Stimulated activated CD8-positive, alpha-beta memory T cell treated with anti-CD3 and anti-CD28 coated beads, Interleukin-4, amount 100 ng/mL, for 4 hours (primary cell): Measurements from ENCODE around the gene NOL6.
"Not testable (repeated sequence)": the region's sequence is repeated elsewhere in the genome, so short reads cannot be mapped to it uniquely, and the experiment has no call there.

Experiments used
- DNase-seq, 2 donors: peaks; one replicate each; pipeline ENCODE4 v3.0.0-alpha.2; 2020; ENCODE audit warnings: low read depth in 2 of 2, low spot score in 1 of 2

NOL6 gene

GRCh38 chr9:33473643-33474352, at the start of gene NOL6:
Gene NOL6 (minus strand): TSS chr9:33473924. CDS start chr9:33473842, 82 bp downstream.
- peak; percentile 96 for DNase-seq

DNA sequence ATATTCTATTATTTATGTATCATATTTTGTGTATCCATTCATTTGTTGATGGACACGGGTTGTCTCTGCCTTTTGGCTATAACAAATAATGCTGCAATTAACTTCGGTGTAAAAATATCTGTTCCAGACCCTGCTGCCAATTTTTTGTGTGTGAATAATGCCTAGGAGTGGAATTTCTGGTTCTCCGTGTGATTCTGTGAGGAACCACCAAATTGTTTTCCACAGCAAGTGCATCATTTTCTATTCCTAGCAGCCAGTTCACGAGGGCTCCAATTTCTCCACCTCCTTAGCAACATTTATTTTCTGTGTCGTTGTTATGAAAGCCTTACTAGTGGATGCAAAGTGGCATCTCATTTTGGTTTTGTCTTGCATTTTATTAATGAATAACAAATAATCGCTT, 48.1 kb upstream of the NOL6 start:
- not testable (repeated sequence) for DNase-seq

DNA sequence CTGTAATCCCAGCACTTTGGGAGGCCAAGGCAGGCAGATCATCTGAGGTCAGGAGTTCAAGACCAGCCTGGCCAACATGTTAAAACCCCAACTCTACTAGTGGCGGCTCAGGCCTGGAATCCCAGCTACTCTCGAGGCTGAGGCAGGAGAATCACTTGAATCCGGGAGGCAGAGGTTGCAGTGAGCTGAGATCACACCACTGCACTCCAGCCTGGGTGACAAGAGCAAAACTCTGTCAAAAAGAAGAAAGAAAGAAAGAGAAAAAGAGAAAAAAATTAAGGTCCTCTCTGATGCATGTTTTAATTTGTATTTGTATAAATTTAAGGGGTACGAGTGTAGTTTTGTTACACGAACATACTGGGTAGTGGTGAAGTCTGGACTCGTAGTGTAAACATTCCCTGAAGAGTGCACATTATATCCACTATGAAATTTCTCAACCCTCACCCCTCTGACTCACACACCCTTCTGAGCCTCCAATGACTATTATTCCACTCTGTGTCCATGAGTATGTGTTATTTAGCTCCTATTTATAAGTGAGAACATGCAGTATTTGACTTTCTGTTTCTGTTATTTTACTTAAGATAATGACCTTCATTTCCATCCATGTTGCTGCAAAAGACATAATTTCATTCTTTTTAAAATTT, 44.3 kb upstream of the NOL6 start:
- not testable (repeated sequence) for DNase-seq

GRCh38 chr9:33517373-33517772, 43.6 kb upstream of the NOL6 start:
- DNase-seq = no peak

DNA sequence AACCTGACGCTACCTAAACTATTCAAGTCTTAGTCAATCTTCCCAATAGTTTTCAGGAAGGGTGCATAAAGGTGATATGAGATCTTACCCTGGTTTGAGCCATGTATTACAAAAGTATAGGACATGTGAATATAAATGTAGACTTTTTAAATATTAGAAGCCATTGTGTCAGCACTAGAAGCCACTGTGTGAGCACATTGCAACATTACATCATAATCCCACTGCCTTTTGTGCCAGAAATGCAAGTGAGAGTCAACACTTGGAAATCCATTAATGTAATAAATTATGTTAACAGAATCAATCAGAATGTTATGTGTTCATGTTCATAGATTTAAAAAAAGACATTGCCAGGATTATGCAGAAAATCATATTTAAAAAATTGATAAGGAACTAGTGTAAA, 42.7 kb upstream of the NOL6 start:
- not testable (repeated sequence) for DNase-seq

GRCh38 chr9:33515342-33515995, 41.7 kb upstream of the NOL6 start:
- not testable (repeated sequence) for DNase-seq

GRCh38 chr9:33512535-33512934, 38.8 kb upstream of the NOL6 start:
- not testable (repeated sequence) for DNase-seq

GRCh38 chr9:33511184-33511517, 37.4 kb upstream of the NOL6 start:
- not testable (repeated sequence) for DNase-seq

DNA sequence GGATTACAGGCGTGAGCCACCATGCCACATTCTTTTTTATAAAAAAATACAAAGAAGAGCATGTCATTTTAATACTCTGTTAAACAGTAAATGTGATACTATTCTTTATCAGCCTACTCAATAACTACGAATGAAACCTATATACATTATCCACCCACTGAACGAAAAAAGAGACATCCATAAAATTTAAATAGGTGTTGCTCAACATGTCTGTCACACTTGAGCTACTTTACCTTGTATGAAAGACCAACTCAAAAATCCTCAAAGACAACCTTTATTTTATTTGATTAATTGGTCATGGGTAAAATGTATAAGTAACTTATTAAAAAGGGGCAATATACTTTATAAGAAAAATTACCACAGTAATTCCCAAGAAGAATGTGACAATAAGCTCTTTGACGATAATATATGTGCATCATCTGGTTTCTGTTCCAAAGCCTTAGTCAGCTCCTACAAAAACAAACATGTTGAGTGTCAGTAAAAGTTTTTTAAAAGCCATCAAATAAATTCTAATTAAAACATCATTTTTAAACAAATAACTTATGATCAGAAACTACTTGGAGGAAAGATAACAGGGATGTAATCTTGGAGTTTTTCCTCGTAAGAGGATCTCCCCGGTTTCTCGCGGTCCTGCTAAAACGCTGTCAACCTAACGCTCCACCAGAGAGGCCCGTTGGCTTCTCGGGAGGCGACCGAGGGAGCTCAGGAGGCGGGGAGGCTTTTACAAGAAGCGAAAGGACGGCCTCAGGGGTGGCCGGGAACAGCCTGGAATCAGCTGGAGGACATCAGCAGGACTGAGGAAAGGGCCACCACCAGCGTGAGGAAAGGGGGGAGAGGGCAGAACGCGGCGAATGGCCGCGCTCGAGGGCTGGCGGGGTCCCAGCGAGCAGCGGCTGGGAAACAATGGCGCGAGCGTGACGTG, 36.8 kb upstream of the NOL6 start:
- DNase-seq = no peak

DNA sequence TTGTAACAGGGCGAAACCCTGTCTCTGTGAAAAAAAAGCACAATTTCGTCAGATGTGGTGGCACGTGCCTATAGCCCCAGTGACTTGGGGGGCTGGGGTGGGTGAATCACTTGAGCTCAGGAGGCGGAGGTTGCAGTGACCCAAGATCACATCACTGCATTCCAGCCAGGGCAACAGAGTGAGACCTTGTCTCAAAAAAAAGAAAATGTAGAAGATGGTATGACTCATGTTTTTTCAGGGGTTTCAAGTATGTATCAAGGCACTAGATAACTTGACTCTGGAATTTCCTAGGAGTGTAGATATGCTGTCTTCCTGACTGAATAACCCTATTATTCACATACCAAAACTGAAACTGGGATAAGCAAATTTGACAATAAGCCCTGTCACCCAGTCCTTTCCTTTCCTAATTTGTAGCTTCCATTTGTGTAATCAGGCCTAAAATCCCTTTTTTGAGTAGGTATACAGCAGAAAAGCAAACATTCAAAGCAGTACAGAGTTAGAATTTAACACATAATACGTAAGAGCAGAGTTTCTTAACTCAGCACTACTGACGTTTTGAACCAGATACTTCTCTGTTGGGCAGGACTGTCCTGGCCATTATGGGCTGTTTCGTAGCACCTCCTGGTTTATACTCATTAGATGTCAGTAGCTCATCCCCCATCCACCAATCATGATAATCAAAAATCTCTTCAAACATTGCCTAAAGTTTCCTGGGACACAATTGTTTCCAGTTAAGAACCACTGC, 33.1 kb upstream of the NOL6 start:
- no peak for DNase-seq

DNA sequence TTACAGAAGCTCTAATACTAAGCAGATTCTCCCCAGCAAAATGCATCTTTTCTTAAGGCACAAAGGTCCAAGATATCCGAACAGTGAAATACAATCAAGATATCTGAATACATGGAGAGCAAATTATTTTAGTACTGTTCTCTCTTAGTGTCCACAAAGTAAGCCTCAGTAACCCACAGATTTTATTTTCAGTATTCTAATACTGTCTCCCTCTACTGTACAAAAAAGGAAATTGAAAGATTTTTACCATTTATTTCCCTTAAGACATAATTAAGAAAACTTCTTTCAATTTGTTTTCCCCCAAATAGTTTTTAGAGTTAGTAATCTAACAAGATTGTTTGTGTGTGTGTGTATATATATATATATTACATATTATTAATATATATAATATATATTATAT, 24.7 kb upstream of the NOL6 start:
- no peak for DNase-seq

DNA sequence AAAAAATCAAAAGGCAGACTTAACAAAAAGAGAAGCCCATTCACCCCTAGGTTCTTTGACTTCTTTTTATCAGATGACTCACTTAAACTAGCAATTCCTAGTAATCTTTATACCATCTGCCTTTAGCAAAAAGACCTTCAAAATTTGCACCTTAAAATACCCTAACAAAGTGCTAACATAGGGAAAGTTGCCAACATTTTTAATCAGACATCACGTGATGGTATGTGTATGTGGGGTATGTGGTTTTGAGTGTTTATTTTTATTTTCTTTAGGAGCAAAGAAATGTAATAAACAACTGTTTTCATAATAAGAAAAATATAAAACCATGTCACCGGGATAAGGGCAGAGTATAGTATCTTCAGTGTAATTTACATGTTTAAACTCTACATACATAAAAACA, 20.1 kb upstream of the NOL6 start:
- not testable (repeated sequence) for DNase-seq

DNA sequence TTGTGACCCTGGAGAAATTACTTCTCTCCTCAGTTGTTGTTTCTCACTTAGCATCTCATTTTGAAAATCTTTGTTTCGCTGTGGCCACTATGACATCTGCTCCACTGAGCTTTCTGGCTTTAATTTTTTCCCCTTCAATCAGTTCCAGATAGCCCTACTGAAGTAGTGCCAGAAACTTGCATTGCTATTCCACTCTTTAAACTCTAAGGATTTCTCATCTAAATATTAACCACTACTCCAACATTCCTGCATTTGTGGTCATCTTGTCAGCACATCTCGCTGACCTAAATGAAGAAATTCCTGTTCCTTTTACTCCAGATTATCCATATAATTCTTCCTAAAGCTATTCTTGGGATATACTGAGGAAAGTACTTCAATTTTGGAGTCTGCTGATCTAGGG, 15.3 kb upstream of the NOL6 start:
- DNase-seq = no peak

GRCh38 chr9:33485312-33485711, 11.6 kb upstream of the NOL6 start:
- DNase-seq = not testable (repeated sequence)

- no peak for DNase-seq
Measured at GRCh38 chr9:33480976-33481375, 7.3 kb upstream of the NOL6 start.

DNA sequence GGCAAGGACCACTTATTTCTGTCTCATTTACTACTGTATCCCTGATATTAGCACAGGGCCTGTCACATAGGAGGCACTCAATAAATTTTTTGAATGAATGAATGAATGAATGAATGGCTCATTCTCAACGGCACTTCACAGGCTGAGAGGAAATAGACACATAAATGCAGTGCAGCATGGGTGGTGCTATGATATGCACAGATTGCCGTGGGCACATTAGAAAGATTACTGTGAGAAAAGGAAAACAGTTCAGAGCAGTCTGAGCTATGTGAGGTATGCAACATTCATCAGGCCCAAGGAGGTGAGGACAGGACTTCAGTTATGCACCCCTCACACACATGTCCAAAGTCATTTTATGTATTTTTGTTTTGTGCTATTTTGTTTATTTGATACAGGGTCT, 6.4 kb upstream of the NOL6 start:
- no peak for DNase-seq

DNA sequence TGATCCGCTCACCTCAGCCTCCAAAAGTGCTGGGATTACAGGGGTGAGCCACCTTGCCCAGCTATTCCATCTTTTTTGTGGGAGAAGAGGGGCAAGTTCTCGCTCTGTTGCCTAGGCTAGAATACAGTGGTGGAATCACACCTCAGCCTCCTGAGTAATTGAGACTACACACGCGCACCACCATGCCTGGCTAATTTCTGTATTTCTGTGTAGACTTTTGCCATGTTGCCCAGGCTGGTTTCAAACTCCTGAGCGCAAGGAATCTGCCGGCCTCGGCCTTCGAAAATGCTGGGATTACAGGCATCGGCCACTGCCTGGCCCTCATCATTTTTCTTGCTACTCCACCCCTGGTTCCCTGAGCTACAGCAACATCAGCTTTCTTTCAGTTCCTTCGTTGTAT, 2.8 kb upstream of the NOL6 start:
- no peak for DNase-seq

DNA sequence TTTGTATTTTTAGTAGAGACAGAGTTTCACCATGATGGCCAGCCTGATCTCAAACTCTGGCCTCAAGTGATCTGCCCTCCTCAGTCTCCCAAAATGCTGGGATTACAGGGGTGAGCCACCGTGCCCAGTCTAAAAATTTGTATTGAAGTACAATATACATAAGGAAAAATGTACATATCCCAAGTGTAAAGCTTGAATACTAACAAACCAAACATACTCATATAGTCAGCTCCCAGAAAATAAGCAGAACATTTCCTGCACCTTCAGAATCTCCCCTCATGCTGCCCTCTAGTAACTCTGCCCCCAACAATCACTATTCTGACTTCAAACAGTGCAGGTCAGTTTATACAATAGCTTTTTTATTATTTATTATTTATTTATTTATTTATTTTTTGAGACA, 1.6 kb upstream of the NOL6 start:
- no peak for DNase-seq

DNA sequence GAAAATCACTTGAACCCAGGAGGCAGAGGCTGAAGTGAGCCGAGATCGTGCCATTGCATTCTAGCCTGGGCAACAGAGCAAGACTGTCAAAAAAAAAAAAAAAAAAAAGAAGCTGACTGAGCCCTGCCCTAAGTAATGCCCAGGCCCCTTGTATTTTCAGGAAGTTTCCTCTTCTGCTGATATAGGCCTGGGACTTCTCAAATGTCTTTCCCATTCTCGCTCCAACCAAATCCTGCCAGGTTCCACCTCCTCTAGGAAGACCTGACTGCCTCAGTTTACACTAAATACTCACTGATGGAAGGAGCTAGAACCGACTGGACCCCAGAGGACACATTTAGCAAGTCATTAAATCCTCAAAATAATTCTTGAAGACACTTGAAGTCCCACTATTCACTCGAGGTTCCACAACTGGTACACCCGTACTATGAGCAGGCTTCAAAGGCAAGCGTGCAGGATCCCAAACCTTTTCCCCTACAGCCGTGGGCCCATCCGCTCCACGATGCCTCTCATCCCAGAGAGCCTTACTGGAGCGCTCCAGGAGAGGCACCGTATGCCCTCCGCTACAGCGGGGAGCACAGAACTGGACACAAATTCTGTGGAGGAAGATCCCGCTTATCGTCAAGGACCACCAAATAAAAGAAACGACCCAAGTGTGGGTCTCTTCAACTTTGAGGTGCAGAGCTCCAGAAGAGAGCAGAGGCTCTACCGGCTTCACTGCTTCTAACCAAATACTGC, 676 bp downstream of the NOL6 start:
- DNase-seq = no peak
